ENCODE measurements around the gene XXYLT1. TPM values are rescaled to one million over a fixed set of nuclear protein-coding genes. Genes with fewer than 3 reads are reported as not detected.

The XXYLT1 gene
- total and polyA plus RNA-seq, 10 of the 15 experiments (the other 5 are each of a cell fraction or from before 2014, with no cell fraction given) = 1.2 to 14.2 (median 9.3) TPM

- H3K4me3 ChIP-seq = no peak overlapping the region
- ChIA-PET CTCF (interaction anchor here (2.0 kb wide), 1 partner anchor 11 kb away, joined by 5 read pairs; no protein-coding TSS in a partner anchor), SMC1A (ENCODE audit: uncharacterized antibody, unreplicated experiment) (interaction anchor here (1.3 kb wide), 1 partner anchor 13 kb away, joined by 3 read pairs; no protein-coding TSS in a partner anchor), POLR2A (interaction anchor here (0.9 kb wide), 1 partner anchor 10 kb away, joined by 3 read pairs; no protein-coding TSS in a partner anchor), RAD21 (ENCODE audit: unreplicated experiment) (no interaction called here)
- no peaks in the 10 kb centered on the region for H3K79me2 ChIP-seq (ENCODE audit: control insufficient read depth, insufficient read depth, low read length)
- in situ Hi-C loops (cut with MboI) (no loop called here), intact Hi-C loops (cut with micrococcal nuclease; ENCODE audit: unreplicated experiment) (no loop called here)
- H3K36me3 ChIP-seq (ENCODE audit: control insufficient read depth in 2 of 2, insufficient read depth in 2 of 2, low read length in 1 of 2) = no peaks in the 10 kb centered on the region
- TF ChIP-seq FOS (IDR thresholded peaks at IDR 0.05; ENCODE audit: borderline replicate concordance, extremely low read depth, insufficient read length) = no peak
- TF ChIP-seq ATF7 (IDR thresholded peaks at IDR 0.05; ENCODE audit: low read depth) = no peak
- TF ChIP-seq ZNF592 (IDR thresholded peaks at IDR 0.05) = no peak
- TF ChIP-seq ETV6 (conservative IDR thresholded peaks at IDR 0.05 in 1 of 2, IDR thresholded peaks at IDR 0.05 in 1 of 2; ENCODE audit: borderline replicate concordance in 1 of 2, low read depth in 1 of 2) = no peak
- no peak for TF ChIP-seq NFYA (IDR thresholded peaks at IDR 0.05; ENCODE audit: borderline replicate concordance, low read depth, low read length)
- no peak for TF ChIP-seq ESRRA (IDR thresholded peaks at IDR 0.05; ENCODE audit: low read length)
- no peak for TF ChIP-seq MYC (IDR thresholded peaks at IDR 0.05; ENCODE audit: insufficient read depth, insufficient read length, insufficient replicate concordance, low read length, severe bottlenecking)
- TF ChIP-seq RUNX3 (IDR thresholded peaks at IDR 0.05; ENCODE audit: low read length) = no peak
- TF ChIP-seq PML (IDR thresholded peaks at IDR 0.05; ENCODE audit: low read length) = no peak
- no TSS peak for BruUV-seq (replicated peaks)
- DNase-seq (ENCODE audit: low read depth, low spot score) (no peak), FAIRE-seq (no peak), ATAC-seq (no peak)
- no peaks in the 10 kb centered on the region for H3K4me1 ChIP-seq (ENCODE audit: control insufficient read depth, insufficient read depth, low read length)
- no peak overlapping the region for H3K4me2 ChIP-seq (ENCODE audit: control insufficient read depth, insufficient read depth)
- no peak overlapping the region for H3K9ac ChIP-seq (ENCODE audit: control insufficient read depth, insufficient read depth, low read length)
- no peak overlapping the region for H2AFZ ChIP-seq (ENCODE audit: control insufficient read depth, low read depth, low read length)
- H3K9me3 ChIP-seq (replicated peaks; ENCODE audit: control insufficient read depth, insufficient read depth, low read length) = peaks cover 12% of the 10 kb centered on the region; the same call in 2 of the 3 replicates
- no peak overlapping the region for H3K27ac ChIP-seq (ENCODE audit: control insufficient read depth, insufficient read depth)
- 70% methylated on average over 3 of the region's 3 CpGs for WGBS (ENCODE audit: insufficient coverage, insufficient replicate concordance, low lambda C conversion rate, missing lambda C conversion rate)
- no peaks in the 10 kb centered on the region for H3K27me3 ChIP-seq (replicated peaks in 1 of 2; ENCODE audit: control insufficient read depth in 2 of 2, insufficient read depth in 2 of 2, low read length in 1 of 2)
- H4K20me1 ChIP-seq (ENCODE audit: control insufficient read depth, insufficient read depth) = no peaks in the 10 kb centered on the region
These were observed 31.8 kb downstream of the XXYLT1 start for GRCh38 chr3:195239121-195239520.
